ENCODE data around the gene SLC17A1. TPM values are rescaled to one million over a fixed set of nuclear protein-coding genes. Genes with fewer than 3 reads are reported as not detected.

SLC17A1 gene
- total and polyA plus RNA-seq, 7 donors = not detected

GRCh38 chr6:25868436-25869183, 36.8 kb upstream of the SLC17A1 start:
- DNase-seq (no peak), ATAC-seq (no peak)
- WGBS, 3 donors = 72 to 76% (median 73%) methylated on average over 3 of the region's 3 CpGs
- Histone ChIP-seq H3K4me3 (no peak overlapping the region), H3K9me3 (no peaks in the 10 kb centered on the region), H3K27me3 (ENCODE audit: insufficient read depth in 3 of 3, low read length in 2 of 3) (no peaks in the 10 kb centered on the region), H3K4me1 (no peaks in the 10 kb centered on the region), H3K27ac (no peak overlapping the region), H3K36me3 (ENCODE audit: insufficient read depth in 1 of 2, low read depth in 1 of 2) (no peaks in the 10 kb centered on the region)
- TF ChIP-seq CTCF (IDR thresholded peaks at IDR 0.05) = no peak
- intact Hi-C loops (cut with DNase I) = no loop called here

- intact Hi-C loops (cut with DNase I) = no loop called here
- H3K27ac ChIP-seq = no peak overlapping the region
- no peak for TF ChIP-seq CTCF (IDR thresholded peaks at IDR 0.05)
- no peaks in the 10 kb centered on the region for H3K9me3 ChIP-seq
- H3K4me3 ChIP-seq = no peak overlapping the region
- DNase-seq (no peak), ATAC-seq (no peak)
- H3K36me3 ChIP-seq (ENCODE audit: insufficient read depth in 1 of 2, low read depth in 1 of 2) = no peaks in the 10 kb centered on the region
- no peaks in the 10 kb centered on the region for H3K27me3 ChIP-seq (ENCODE audit: insufficient read depth in 3 of 3, low read length in 2 of 3)
- 80 to 86% (median 81%) methylated on average over 3 of the region's 3 CpGs for WGBS, 3 donors
- H3K4me1 ChIP-seq = no peaks in the 10 kb centered on the region
Measured at GRCh38 chr6:25866011-25866410, 34.2 kb upstream of the SLC17A1 start.

GRCh38 chr6:25863360-25863759, 31.5 kb upstream of the SLC17A1 start:
- intact Hi-C loops (cut with DNase I) = no loop called here
- no peak for TF ChIP-seq CTCF (IDR thresholded peaks at IDR 0.05)
- H3K27me3 ChIP-seq (ENCODE audit: insufficient read depth in 3 of 3, low read length in 2 of 3) = no peaks in the 10 kb centered on the region
- H3K27ac ChIP-seq = no peak overlapping the region
- ATAC-seq (no peak), DNase-seq (no peak)
- WGBS, 3 donors = 83 to 90% (median 88%) methylated on average over 2 of the region's 2 CpGs
- H3K9me3 ChIP-seq = no peaks in the 10 kb centered on the region
- no peak overlapping the region for H3K4me3 ChIP-seq
- no peaks in the 10 kb centered on the region for H3K4me1 ChIP-seq
- H3K36me3 ChIP-seq (ENCODE audit: insufficient read depth in 1 of 2, low read depth in 1 of 2) = no peaks in the 10 kb centered on the region

- intact Hi-C loops (cut with DNase I) = no loop called here
- no peaks in the 10 kb centered on the region for H3K36me3 ChIP-seq (ENCODE audit: insufficient read depth in 1 of 2, low read depth in 1 of 2)
- no peaks in the 10 kb centered on the region for H3K9me3 ChIP-seq
- H3K27me3 ChIP-seq (ENCODE audit: insufficient read depth in 3 of 3, low read length in 2 of 3) = no peaks in the 10 kb centered on the region
- no peaks in the 10 kb centered on the region for H3K4me1 ChIP-seq
- H3K4me3 ChIP-seq = no peak overlapping the region
- WGBS, 3 donors = 79 to 87% (median 79%) methylated on average over 4 of the region's 4 CpGs
- ATAC-seq (no peak), DNase-seq (no peak)
- no peak for TF ChIP-seq CTCF (IDR thresholded peaks at IDR 0.05)
- H3K27ac ChIP-seq = no peak overlapping the region
Measured at GRCh38 chr6:25862199-25862598, 30.3 kb upstream of the SLC17A1 start.

GRCh38 chr6:25852756-25853155, 20.9 kb upstream of the SLC17A1 start:
- no peak overlapping the region for H3K27ac ChIP-seq
- TF ChIP-seq CTCF (IDR thresholded peaks at IDR 0.05) = no peak
- no peak for ATAC-seq
- intact Hi-C loops (cut with DNase I) = no loop called here
- no peaks in the 10 kb centered on the region for H3K36me3 ChIP-seq (ENCODE audit: insufficient read depth in 1 of 2, low read depth in 1 of 2)
- H3K4me1 ChIP-seq = no peaks in the 10 kb centered on the region
- H3K9me3 ChIP-seq = no peaks in the 10 kb centered on the region
- no peak overlapping the region for H3K4me3 ChIP-seq
- peaks cover 0 to 3% (median 0%) of the 10 kb centered on the region in 3 donors for H3K27me3 ChIP-seq (ENCODE audit: insufficient read depth in 3 of 3, low read length in 2 of 3)
- no peak for DNase-seq

Data from psoas muscle (tissue), 8 donors.